Vagina (tissue), 2 donors: Measurements from ENCODE around the gene REEP3.

Experiments used
- CTCF ChIP-seq, 3 experiments: fragments of 450-650 bp in 2 of 3; fragments of 200-600 bp in 1 of 3; sonication (generic) in 1 of 3; IDR thresholded peaks; one replicate each; pipeline ENCODE4 v1.5.1; 2017 to 2019; ENCODE audit warnings: antibody characterized with exemption in 3 of 3, mild to moderate bottlenecking in 2 of 3, moderate library complexity in 2 of 3
- POLR2A ChIP-seq, 2 donors: fragments of 450-650 bp; IDR thresholded peaks; one replicate each; pipeline ENCODE4 v1.6.1; 2017; ENCODE audit warnings: antibody characterized with exemption in 2 of 2, mild to moderate bottlenecking in 2 of 2, moderate library complexity in 2 of 2

GRCh38 chr10:63657761-63658160, 136.6 kb downstream of the REEP3 start:
- TF ChIP-seq CTCF (IDR thresholded peaks at IDR 0.05) (no peak), POLR2A (IDR thresholded peaks at IDR 0.05) (no peak)
